Neural crest cell (in vitro differentiated cells): ENCODE measurements around the gene CYGB. TPM values are rescaled to one million over a fixed set of nuclear protein-coding genes. Genes with fewer than 3 reads are reported as not detected.
"Not testable (repeated sequence)": the region's sequence is repeated elsewhere in the genome, so short reads cannot be mapped to it uniquely, and the experiment has no call there.

Source experiments
- DNase-seq: peaks from one replicate; pipeline ENCODE4 v3.0.0; 2021; ENCODE audit warnings: low read depth, mixed read lengths, low spot score
- H3K27ac Mint-ChIP-seq: one replicate; pipeline ENCODE4 v1.8.0; 2021; ENCODE audit warnings: mild to moderate bottlenecking, mixed read lengths; ENCODE audit not compliant: unreplicated experiment
- H3K27me3 Mint-ChIP-seq: 2 replicates; pipeline ENCODE4 v1.8.0; 2021; ENCODE audit warnings: low read depth, mild to moderate bottlenecking, mixed read lengths
- H3K36me3 Mint-ChIP-seq: 2 replicates; pipeline ENCODE4 v1.8.0; 2021; ENCODE audit warnings: low read depth, mild to moderate bottlenecking, mixed read lengths
- H3K4me1 Mint-ChIP-seq: 2 replicates; pipeline ENCODE4 v1.8.0; 2021; ENCODE audit warnings: mixed read lengths
- H3K4me3 Mint-ChIP-seq: one replicate; pipeline ENCODE4 v1.8.0; 2021; ENCODE audit warnings: mild to moderate bottlenecking, mixed read lengths
- H3K9me3 Mint-ChIP-seq: 2 replicates; pipeline ENCODE4 v1.8.0; 2021; ENCODE audit warnings: mixed read lengths
- total RNA-seq: library from RNA; stranded (reverse); gene quantifications from 2 replicates; pipeline ENCODE4 v1.2.1, GENCODE V29; 2021
- TF ChIP-seq, protein P1 (sequence below): fragments of 200-600 bp; sonication (generic); conservative IDR thresholded peaks from 2 replicates; pipeline ENCODE4 v1.5.0; 2021; ENCODE audit warnings: antibody characterized with exemption, mild to moderate bottlenecking

Gene CYGB
- total RNA-seq, 1 donor from 2014 or later, result 8.7 TPM

DNA sequence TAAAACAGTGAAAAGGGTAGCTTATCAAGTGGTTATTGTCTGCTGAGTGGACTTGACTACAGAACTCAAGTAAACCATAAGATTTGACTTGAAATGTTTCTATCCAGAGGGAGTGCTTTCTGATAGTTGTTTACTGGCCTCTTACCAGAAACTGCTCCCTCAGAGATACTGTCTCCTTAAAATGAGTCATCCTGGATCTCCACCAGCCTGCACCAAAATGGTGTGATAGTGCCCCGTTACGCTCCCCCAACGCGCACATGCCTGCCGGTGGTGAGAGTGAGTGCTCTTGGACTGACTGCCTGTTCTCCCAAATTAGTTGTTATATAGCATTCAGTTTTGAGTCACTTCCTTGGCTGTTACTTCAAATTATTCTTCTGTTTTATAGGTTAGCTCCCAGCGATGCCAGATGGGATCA is 25.2 kb upstream of the CYGB start:
- Mint-ChIP-seq H3K27ac (peak overlapping the region; percentile 86), H3K4me3 (peak overlapping the region; percentile 83), H3K27me3 (no peaks in the 10 kb centered on the region), H3K36me3 (peaks cover 25% of the 10 kb centered on the region), H3K9me3 (no peaks in the 10 kb centered on the region), H3K4me1 (peaks cover 59% of the 10 kb centered on the region)
- TF ChIP-seq, protein P1, sequence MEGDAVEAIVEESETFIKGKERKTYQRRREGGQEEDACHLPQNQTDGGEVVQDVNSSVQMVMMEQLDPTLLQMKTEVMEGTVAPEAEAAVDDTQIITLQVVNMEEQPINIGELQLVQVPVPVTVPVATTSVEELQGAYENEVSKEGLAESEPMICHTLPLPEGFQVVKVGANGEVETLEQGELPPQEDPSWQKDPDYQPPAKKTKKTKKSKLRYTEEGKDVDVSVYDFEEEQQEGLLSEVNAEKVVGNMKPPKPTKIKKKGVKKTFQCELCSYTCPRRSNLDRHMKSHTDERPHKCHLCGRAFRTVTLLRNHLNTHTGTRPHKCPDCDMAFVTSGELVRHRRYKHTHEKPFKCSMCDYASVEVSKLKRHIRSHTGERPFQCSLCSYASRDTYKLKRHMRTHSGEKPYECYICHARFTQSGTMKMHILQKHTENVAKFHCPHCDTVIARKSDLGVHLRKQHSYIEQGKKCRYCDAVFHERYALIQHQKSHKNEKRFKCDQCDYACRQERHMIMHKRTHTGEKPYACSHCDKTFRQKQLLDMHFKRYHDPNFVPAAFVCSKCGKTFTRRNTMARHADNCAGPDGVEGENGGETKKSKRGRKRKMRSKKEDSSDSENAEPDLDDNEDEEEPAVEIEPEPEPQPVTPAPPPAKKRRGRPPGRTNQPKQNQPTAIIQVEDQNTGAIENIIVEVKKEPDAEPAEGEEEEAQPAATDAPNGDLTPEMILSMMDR, result no peak
- DNase-seq, result no peak

DNA sequence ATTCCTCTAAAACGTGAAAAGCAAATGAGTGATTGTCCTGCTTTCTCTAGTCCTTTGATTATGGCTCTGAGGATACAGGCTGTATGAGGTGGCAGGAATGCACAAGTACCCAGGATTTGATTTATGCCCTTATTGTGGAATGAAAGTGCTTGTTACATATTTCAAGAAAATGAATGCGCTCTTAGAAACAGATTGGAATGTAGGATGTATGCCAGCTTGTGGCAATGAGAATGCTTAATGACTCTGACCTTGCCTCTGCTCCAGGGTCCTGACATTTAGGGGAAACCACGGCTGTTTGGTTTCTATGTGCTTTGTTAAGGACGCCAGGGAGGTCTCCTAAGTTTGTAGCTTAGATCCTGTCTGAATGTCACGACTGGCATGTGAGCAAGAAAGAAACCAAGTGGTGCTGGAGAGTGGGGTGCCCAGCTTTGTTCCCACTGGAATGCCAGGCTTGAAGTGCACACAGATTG is 24.3 kb upstream of the CYGB start:
- H3K4me3 Mint-ChIP-seq, result peak overlapping the region; percentile 61
- H3K9me3 Mint-ChIP-seq, result no peaks in the 10 kb centered on the region
- DNase-seq, result no peak
- TF ChIP-seq, protein P1, result no peak
- peaks cover 22% of the 10 kb centered on the region for H3K36me3 Mint-ChIP-seq
- no peak overlapping the region for H3K27ac Mint-ChIP-seq
- peaks cover 59% of the 10 kb centered on the region for H3K4me1 Mint-ChIP-seq
- H3K27me3 Mint-ChIP-seq, result no peaks in the 10 kb centered on the region

DNA sequence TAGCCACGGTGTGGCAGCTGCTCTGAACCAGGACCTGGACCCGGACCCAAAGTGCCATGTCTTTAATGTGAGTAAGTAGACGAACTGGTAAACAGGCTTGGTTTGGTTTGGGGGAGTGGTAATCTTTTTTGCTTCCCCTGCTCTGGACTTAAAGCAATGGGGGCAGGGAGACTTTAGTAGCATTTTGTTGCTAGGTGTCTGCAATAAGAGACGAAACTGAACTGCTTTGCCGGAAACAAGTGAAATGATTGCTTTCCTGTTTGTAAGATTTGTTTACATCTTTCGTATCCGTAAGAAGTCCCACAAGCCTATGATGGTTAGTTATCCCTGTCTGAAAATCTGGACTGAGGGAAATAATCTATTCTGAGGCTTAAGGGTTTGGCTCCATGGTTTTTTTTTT is 23.8 kb upstream of the CYGB start:
- Mint-ChIP-seq H3K9me3 (no peaks in the 10 kb centered on the region), H3K27ac (no peak overlapping the region), H3K4me3 (peak overlapping the region; percentile 61), H3K36me3 (peaks cover 21% of the 10 kb centered on the region), H3K27me3 (no peaks in the 10 kb centered on the region), H3K4me1 (peaks cover 62% of the 10 kb centered on the region)
- TF ChIP-seq, protein P1, result no peak
- DNase-seq, result no peak

DNA sequence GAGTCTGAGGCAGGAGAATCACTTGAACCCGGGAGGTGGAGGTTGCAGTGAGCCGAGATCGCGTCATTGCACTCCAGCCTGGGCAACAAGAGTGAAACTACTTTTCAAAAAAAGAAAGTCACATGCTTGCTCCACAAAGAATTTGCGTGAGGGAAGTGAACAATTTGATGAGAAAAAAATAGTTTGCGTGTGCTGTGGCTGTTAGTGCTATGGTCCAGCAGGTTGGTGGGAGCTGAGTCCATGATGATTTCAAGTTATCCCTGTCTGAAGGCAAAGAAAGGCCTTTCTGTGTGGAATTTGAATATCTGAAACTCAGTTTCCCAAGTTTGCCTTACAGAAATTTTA is 23.3 kb upstream of the CYGB start:
- DNase-seq, result no peak
- peaks cover 16% of the 10 kb centered on the region for H3K36me3 Mint-ChIP-seq
- TF ChIP-seq, protein P1, result no peak
- H3K27me3 Mint-ChIP-seq, result no peaks in the 10 kb centered on the region
- peak overlapping the region; percentile 81 for H3K4me3 Mint-ChIP-seq
- peak overlapping the region; percentile 78 for H3K27ac Mint-ChIP-seq
- H3K4me1 Mint-ChIP-seq, result peaks cover 65% of the 10 kb centered on the region
- no peaks in the 10 kb centered on the region for H3K9me3 Mint-ChIP-seq

DNA sequence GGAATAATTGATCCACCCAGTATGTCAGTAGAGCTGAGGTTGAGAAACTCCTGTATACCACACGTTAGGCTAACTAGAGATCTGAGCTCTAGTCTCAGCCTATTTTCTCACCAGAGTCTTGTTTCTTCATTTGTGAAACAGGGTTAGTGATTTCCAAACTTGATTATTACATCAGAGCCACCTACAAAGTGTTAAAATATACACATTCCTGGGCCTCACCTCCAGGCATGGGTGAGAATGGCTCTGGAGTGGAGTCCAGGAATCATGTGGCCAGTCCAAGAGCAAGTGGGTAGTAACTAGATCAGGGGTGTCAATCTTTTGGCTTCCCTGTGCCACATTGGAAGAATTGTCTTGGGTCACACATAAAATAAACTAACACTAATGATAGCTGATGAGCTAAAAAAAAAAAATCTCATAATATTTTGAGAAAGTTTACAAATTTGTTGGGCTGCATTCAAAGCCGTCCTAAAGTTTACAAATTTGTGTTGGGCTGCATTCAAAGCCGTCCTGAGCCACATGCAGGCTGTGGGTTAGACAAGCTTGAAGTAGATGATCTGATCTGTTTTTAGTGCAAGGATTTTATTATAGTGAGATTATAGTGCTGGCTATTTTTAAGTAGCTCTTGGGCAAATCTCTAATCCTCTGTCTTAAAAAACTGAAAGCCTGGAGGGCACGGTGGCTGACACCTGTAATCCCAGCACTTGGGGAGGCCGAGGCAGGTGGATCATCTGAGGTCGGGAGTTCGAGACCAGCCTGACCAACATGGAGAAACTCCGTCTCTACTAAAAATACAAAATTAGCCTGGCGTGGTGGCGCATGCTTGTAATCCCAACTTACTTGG is 22.7 kb upstream of the CYGB start:
- Mint-ChIP-seq H3K36me3 (peaks cover 13% of the 10 kb centered on the region), H3K4me3 (peak overlapping the region; percentile 81), H3K4me1 (peaks cover 66% of the 10 kb centered on the region), H3K27ac (peak overlapping the region; percentile 78), H3K27me3 (no peaks in the 10 kb centered on the region), H3K9me3 (no peaks in the 10 kb centered on the region)
- DNase-seq, result no peak
- TF ChIP-seq, protein P1, result no peak

DNA sequence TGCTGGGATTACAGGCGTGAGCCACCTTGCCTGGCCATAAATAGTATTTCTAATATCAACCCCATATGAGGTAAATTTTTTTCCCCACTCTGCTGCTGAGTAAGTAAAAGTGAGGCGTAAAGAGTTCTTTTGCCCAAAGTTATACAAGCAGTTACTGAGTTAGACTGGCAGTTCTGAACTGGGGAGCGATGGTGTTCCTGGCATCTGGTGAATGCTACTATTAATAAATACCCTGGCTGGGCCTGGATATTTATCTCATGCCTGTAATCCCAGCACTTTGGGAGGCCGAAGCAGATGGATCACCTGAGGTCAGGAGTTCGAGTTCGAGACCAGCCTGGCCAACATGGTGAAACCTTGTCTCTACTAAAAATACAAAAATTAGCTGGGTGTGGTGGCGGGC is 22.0 kb upstream of the CYGB start:
- not testable (repeated sequence) for H3K27me3 Mint-ChIP-seq, H3K27ac Mint-ChIP-seq, DNase-seq, H3K9me3 Mint-ChIP-seq
- Mint-ChIP-seq H3K36me3 (peaks cover 12% of the 10 kb centered on the region), H3K4me1 (peaks cover 68% of the 10 kb centered on the region), H3K4me3 (peak overlapping the region; percentile 99)
